Fibroblast of skin of left quadriceps (primary cell): Measurements from ENCODE around the gene DSTYK.
A peak's percentile ranks its signal among the peaks of the same experiment; 100 is the strongest.
"Not testable (repeated sequence)": the region's sequence is repeated elsewhere in the genome, so short reads cannot be mapped to it uniquely, and the experiment has no call there.

Source experiments
- DNase-seq, 2 experiments: peaks; one replicate each; pipeline ENCODE4 v3.0.0-alpha.2; 2013; ENCODE audit warnings: low read depth in 2 of 2

Gene DSTYK

GRCh38 chr1:205220421-205220820 is 8.9 kb upstream of the DSTYK start:
- no peak for DNase-seq

- no peak for DNase-seq
Measured at GRCh38 chr1:205217418-205217817, 5.9 kb upstream of the DSTYK start.

GRCh38 chr1:205216588-205216987 is 5.1 kb upstream of the DSTYK start:
- DNase-seq, result no peak

GRCh38 chr1:205214756-205215155 is 3.3 kb upstream of the DSTYK start:
- no peak for DNase-seq

- DNase-seq, result no peak
Measured at GRCh38 chr1:205211839-205212536, 486 bp upstream of the DSTYK start.

GRCh38 chr1:205210756-205211168 is 740 bp downstream of the DSTYK start:
- DNase-seq, result no peak

GRCh38 chr1:205208811-205209210 is 2.7 kb downstream of the DSTYK start:
- no peak for DNase-seq

GRCh38 chr1:205205055-205205454 is 6.4 kb downstream of the DSTYK start:
- no peak for DNase-seq

GRCh38 chr1:205204552-205204951 is 7.0 kb downstream of the DSTYK start:
- DNase-seq, result no peak

GRCh38 chr1:205199931-205200299 is 11.6 kb downstream of the DSTYK start:
- no peak for DNase-seq

- no peak for DNase-seq
Measured at GRCh38 chr1:205199090-205199930, 12.2 kb downstream of the DSTYK start.

GRCh38 chr1:205192287-205192686 is 19.2 kb downstream of the DSTYK start:
- no peak for DNase-seq

- DNase-seq, result no peak
Measured at GRCh38 chr1:205191622-205192021, 19.9 kb downstream of the DSTYK start.

- DNase-seq, result no peak
Measured at GRCh38 chr1:205190845-205191577, 20.5 kb downstream of the DSTYK start.

- DNase-seq, result no peak
Measured at GRCh38 chr1:205189131-205189530, 22.4 kb downstream of the DSTYK start.

- no peak for DNase-seq
Measured at GRCh38 chr1:205188596-205188995, 22.9 kb downstream of the DSTYK start.

- no peak for DNase-seq
Measured at GRCh38 chr1:205188098-205188497, 23.4 kb downstream of the DSTYK start.

GRCh38 chr1:205187420-205187819 is 24.1 kb downstream of the DSTYK start:
- no peak for DNase-seq

- no peak for DNase-seq
Measured at GRCh38 chr1:205186191-205186590, 25.3 kb downstream of the DSTYK start.

GRCh38 chr1:205183676-205184335 is 27.7 kb downstream of the DSTYK start:
- DNase-seq, result peak; percentile 51 to 58

- no peak for DNase-seq
Measured at GRCh38 chr1:205182930-205183329, 28.6 kb downstream of the DSTYK start.

GRCh38 chr1:205180331-205180730 is 31.2 kb downstream of the DSTYK start:
- not testable (repeated sequence) for DNase-seq
